Brain microvascular endothelial cell (primary cell): ENCODE measurements around the gene SLC2A6.

ENCODE experiments used
- DNase-seq: peaks from one replicate; pipeline ENCODE4 v3.0.0-alpha.2; 2020
- H3K27ac ChIP-seq: fragments of 250-450 bp; sonication (Bioruptor Pico); 2 replicates; pipeline ENCODE4 v1.5.1; 2020; ENCODE audit warnings: mild to moderate bottlenecking, moderate library complexity
- H3K27me3 ChIP-seq: fragments of 250-450 bp; sonication (Bioruptor Pico); replicated peaks from 2 replicates; pipeline ENCODE4 v1.5.1; 2020; ENCODE audit warnings: mild to moderate bottlenecking
- H3K36me3 ChIP-seq: fragments of 250-450 bp; sonication (Bioruptor Pico); replicated peaks from 2 replicates; pipeline ENCODE4 v1.5.1; 2020; ENCODE audit warnings: mild to moderate bottlenecking
- H3K4me3 ChIP-seq: 2 replicates; pipeline ENCODE4 v1.5.1; 2011; ENCODE audit warnings: low read depth, mild to moderate bottlenecking, control low read depth, low read length, moderate library complexity
- in situ Hi-C: cut with HindIII; loops from 2 replicates; pipeline ENCODE4 v1.10.0; 2017; ENCODE audit warnings: low sequenced_read_pairs, low pct_ligation_motif_present
- TF ChIP-seq, protein P1 (sequence below): IDR thresholded peaks from 2 replicates; pipeline ENCODE4 v1.5.1; 2011; ENCODE audit warnings: low read depth, mild to moderate bottlenecking, moderate library complexity, low read length, control low read depth, inconsistent platforms; ENCODE audit errors: missing control alignments

Gene SLC2A6

DNA sequence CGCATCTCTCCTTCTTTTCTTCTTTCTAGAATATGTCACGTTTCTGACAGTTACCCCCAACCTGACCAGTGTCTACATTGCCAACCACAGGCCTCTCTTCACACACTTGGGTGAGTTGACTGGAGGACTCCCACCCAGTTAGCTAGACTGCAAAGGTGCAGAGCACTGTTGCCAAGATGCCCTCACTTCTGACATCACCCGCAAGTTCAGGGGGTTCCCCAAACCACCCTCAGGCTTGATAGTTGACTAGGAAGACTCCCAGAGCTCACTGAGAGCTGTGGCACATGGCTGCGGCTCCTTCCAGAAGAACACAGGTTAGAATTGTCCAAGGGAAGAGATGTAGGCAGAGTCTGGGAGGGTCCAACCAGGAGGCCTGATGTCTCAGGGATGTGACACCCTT, 39.6 kb downstream of the SLC2A6 start:
- Histone ChIP-seq H3K27me3 (no peaks in the 10 kb centered on the region), H3K36me3 (no peaks in the 10 kb centered on the region), H3K27ac (no peak overlapping the region), H3K4me3 (no peak overlapping the region)
- DNase-seq, result no peak
- in situ Hi-C loops, result no loop called here
- TF ChIP-seq, protein P1, sequence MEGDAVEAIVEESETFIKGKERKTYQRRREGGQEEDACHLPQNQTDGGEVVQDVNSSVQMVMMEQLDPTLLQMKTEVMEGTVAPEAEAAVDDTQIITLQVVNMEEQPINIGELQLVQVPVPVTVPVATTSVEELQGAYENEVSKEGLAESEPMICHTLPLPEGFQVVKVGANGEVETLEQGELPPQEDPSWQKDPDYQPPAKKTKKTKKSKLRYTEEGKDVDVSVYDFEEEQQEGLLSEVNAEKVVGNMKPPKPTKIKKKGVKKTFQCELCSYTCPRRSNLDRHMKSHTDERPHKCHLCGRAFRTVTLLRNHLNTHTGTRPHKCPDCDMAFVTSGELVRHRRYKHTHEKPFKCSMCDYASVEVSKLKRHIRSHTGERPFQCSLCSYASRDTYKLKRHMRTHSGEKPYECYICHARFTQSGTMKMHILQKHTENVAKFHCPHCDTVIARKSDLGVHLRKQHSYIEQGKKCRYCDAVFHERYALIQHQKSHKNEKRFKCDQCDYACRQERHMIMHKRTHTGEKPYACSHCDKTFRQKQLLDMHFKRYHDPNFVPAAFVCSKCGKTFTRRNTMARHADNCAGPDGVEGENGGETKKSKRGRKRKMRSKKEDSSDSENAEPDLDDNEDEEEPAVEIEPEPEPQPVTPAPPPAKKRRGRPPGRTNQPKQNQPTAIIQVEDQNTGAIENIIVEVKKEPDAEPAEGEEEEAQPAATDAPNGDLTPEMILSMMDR, result no peak

DNA sequence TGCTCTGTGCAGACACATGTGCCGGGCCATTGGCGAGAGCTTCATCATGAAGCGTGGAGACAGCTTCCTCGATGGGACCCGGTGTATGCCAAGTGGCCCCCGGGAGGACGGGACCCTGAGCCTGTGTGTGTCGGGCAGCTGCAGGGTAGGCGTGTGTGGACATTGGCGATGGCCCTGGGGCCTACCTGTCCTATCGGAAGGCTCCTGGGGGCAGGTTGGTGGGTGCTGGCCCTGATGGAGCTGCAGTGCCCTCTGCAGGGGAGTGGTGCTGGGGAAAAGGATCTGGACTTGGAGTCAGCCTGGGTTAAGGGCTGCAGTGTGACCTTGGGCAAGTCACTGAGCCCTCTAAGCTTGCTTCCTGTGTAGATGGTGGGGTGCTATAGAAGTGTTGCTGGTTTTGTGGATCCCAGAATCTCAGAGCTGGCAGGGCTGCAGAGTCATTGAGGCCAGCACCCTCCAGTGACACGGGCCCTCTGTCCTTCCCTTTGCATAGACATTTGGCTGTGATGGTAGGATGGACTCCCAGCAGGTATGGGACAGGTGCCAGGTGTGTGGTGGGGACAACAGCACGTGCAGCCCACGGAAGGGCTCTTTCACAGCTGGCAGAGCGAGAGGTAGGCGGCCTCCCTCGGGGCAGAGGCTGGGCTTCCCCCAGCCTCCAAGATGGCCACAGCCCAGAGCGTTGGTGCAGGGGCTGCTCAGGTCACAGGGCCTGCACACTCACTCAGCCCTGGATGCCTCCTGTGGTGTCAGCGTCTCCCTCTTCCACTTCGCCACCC, 41.0 kb downstream of the SLC2A6 start:
- Histone ChIP-seq H3K4me3 (no peak overlapping the region), H3K27me3 (no peaks in the 10 kb centered on the region), H3K27ac (no peak overlapping the region), H3K36me3 (no peaks in the 10 kb centered on the region)
- no peak for DNase-seq
- in situ Hi-C loops, result no loop called here
- TF ChIP-seq, protein P1, result no peak

DNA sequence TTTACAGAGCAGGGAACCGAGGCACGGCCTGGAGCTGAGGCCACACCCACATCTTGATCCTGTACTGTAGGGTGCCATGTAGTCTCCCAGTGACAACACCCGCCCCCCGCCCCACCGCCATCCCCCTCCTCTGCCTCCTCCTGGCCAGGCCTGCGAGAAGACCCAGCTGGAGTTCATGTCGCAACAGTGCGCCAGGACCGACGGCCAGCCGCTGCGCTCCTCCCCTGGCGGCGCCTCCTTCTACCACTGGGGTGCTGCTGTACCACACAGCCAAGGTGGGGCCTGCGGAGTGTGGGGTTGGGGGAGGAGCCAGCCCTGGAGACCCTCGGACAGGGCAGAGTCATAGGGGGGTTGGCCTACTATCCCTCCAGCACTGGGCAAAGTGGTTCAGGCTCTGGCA, 42.2 kb downstream of the SLC2A6 start:
- H3K4me3 ChIP-seq, result no peak overlapping the region
- no peaks in the 10 kb centered on the region for H3K27me3 ChIP-seq
- no peaks in the 10 kb centered on the region for H3K36me3 ChIP-seq
- DNase-seq, result no peak
- in situ Hi-C loops, result no loop called here
- no peak overlapping the region for H3K27ac ChIP-seq
- TF ChIP-seq, protein P1, result no peak

DNA sequence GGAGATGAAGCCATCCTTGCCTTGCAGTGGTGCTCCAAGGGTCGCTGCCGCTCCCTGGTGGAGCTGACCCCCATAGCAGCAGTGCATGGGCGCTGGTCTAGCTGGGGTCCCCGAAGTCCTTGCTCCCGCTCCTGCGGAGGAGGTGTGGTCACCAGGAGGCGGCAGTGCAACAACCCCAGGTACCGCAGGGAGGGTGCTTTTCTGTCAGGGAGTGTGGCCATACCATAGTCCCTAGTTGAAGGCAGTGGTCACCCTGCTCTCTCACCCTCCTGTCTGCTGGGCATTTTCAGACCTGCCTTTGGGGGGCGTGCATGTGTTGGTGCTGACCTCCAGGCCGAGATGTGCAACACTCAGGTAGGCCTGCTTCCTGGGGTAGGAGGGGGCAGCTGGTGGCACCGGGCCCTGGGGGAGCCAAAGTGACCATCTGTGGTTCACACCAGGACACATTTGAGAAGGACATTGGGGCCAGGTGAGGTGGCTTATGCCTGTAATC, 45.5 kb downstream of the SLC2A6 start:
- in situ Hi-C loops, result no loop called here
- Histone ChIP-seq H3K4me3 (no peak overlapping the region), H3K36me3 (no peaks in the 10 kb centered on the region), H3K27ac (no peak overlapping the region), H3K27me3 (peaks cover 2% of the 10 kb centered on the region)
- TF ChIP-seq, protein P1, result no peak
- DNase-seq, result no peak

DNA sequence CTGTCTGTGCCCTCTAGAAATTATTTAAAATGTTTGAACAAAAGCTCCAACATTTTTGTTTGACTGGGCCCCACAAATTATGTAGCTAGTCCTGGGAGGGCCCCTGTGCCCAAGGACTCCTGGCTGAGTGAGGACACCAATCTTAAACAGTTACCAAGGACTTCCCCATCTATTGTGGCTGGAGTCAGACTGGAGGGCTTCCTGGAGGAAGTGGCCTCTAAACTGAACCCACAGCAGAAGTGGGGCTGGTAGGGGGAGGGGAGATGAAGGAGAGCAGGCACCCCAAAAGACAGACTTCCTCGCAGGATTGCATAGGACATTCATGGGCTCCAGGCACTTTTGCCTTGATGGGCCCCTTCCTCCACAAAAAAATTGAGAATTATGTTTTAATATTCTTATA, 48.7 kb downstream of the SLC2A6 start:
- H3K4me3 ChIP-seq, result no peak overlapping the region
- H3K36me3 ChIP-seq, result no peaks in the 10 kb centered on the region
- TF ChIP-seq, protein P1, result no peak
- no peak for DNase-seq
- in situ Hi-C loops, result no loop called here
- peaks cover 11% of the 10 kb centered on the region for H3K27me3 ChIP-seq
- no peak overlapping the region for H3K27ac ChIP-seq
